Muscle layer of duodenum (tissue), 2 donors: ENCODE results near the gene KIF6.
A peak's percentile ranks its signal among the peaks of the same experiment; 100 is the strongest.

Experiments
- H3K27ac ChIP-seq: one replicate; pipeline ENCODE4 v1.7.0; 2013; ENCODE audit warnings: mild to moderate bottlenecking, low read length
- H3K27me3 ChIP-seq: one replicate; pipeline ENCODE4 v1.7.0; 2013; ENCODE audit warnings: low read depth, mild to moderate bottlenecking, control low read depth, low read length
- H3K36me3 ChIP-seq, 2 donors: one replicate each; pipeline ENCODE4 v1.7.0; 2013; ENCODE audit warnings: low read length in 2 of 2, control low read depth in 1 of 2, mild to moderate bottlenecking in 1 of 2; ENCODE audit not compliant: insufficient read depth in 2 of 2, control insufficient read depth in 1 of 2
- H3K4me1 ChIP-seq, 2 donors: one replicate each; pipeline ENCODE4 v1.7.0; 2013; ENCODE audit warnings: low read length in 2 of 2, mild to moderate bottlenecking in 2 of 2, control low read depth in 1 of 2, moderate library complexity in 1 of 2; ENCODE audit not compliant: insufficient read depth in 2 of 2, control insufficient read depth in 1 of 2
- H3K4me3 ChIP-seq, 2 donors: one replicate each; pipeline ENCODE4 v1.7.0; 2013; ENCODE audit warnings: low read length in 2 of 2, low read depth in 1 of 2, mild to moderate bottlenecking in 1 of 2
- H3K9me3 ChIP-seq, 2 donors: one replicate each; pipeline ENCODE4 v1.7.0; 2013; ENCODE audit warnings: low read length in 2 of 2, control low read depth in 1 of 2, mild to moderate bottlenecking in 1 of 2; ENCODE audit not compliant: control insufficient read depth in 1 of 2
- donor health status: healthy.

Gene KIF6

GRCh38 chr6:39281312-39281980 is 443.8 kb downstream of the KIF6 start:
- no peaks in the 10 kb centered on the region for H3K4me1 ChIP-seq
- no peaks in the 10 kb centered on the region for H3K27me3 ChIP-seq
- no peak overlapping the region for H3K4me3 ChIP-seq
- H3K36me3 ChIP-seq, result no peaks in the 10 kb centered on the region
- H3K27ac ChIP-seq, result peak overlapping the region; percentile 16
- no peaks in the 10 kb centered on the region for H3K9me3 ChIP-seq

- Histone ChIP-seq H3K27me3 (no peaks in the 10 kb centered on the region), H3K27ac (peak overlapping the region; percentile 60)
Measured at GRCh38 chr6:39280247-39280731, 444.9 kb downstream of the KIF6 start.

More at GRCh38 chr6:39280247-39280731, 444.9 kb downstream of the KIF6 start:
- H3K4me1 ChIP-seq, result no peaks in the 10 kb centered on the region
- H3K4me3 ChIP-seq, result no peak overlapping the region
- H3K9me3 ChIP-seq, result no peaks in the 10 kb centered on the region
- no peaks in the 10 kb centered on the region for H3K36me3 ChIP-seq
